NCI-H446 (cell line): ENCODE measurements around the gene KIF23.
"Not testable (repeated sequence)": the region's sequence is repeated elsewhere in the genome, so short reads cannot be mapped to it uniquely, and the experiment has no call there.

Experiments used
- DNase-seq, 2 experiments: peaks; one replicate each; lab custom pipeline; 2025; lab: John Stamatoyannopoulos, UW

KIF23 gene

GRCh38 chr15:69413822-69414700 lies at the start of gene KIF23:
Gene KIF23 (plus strand): TSS chr15:69414349. CDS start chr15:69414466, 117 bp downstream.
- peak; percentile 73 to 89 for DNase-seq

GRCh38 chr15:69367236-69367635 lies 46.9 kb upstream of the KIF23 start:
- DNase-seq = no peak

- DNase-seq = no peak
Observed at GRCh38 chr15:69369631-69370030, 44.5 kb upstream of the KIF23 start.

- no peak for DNase-seq
Observed at GRCh38 chr15:69373406-69373805, 40.7 kb upstream of the KIF23 start.

- no peak for DNase-seq
Observed at GRCh38 chr15:69375151-69375790, 38.9 kb upstream of the KIF23 start.

- no peak for DNase-seq
Observed at GRCh38 chr15:69377216-69377970, 36.8 kb upstream of the KIF23 start.

GRCh38 chr15:69380100-69380725 lies 33.9 kb upstream of the KIF23 start:
- DNase-seq = no peak

- DNase-seq = no peak
Observed at GRCh38 chr15:69380726-69381105, 33.4 kb upstream of the KIF23 start.

GRCh38 chr15:69382176-69382575 lies 32.0 kb upstream of the KIF23 start:
- not testable (repeated sequence) for DNase-seq

- not testable (repeated sequence) for DNase-seq
Observed at GRCh38 chr15:69384066-69384465, 30.1 kb upstream of the KIF23 start.

- no peak for DNase-seq
Observed at GRCh38 chr15:69384626-69385598, 29.2 kb upstream of the KIF23 start.

- DNase-seq = no peak
Observed at GRCh38 chr15:69385831-69386230, 28.3 kb upstream of the KIF23 start.

GRCh38 chr15:69386284-69386683 lies 27.9 kb upstream of the KIF23 start:
- DNase-seq = no peak

- no peak for DNase-seq
Observed at GRCh38 chr15:69388260-69388705, 25.9 kb upstream of the KIF23 start.

- DNase-seq = peak in 1 of 2 experiments; percentile 19
Observed at GRCh38 chr15:69389426-69389825, 24.7 kb upstream of the KIF23 start.

GRCh38 chr15:69390575-69390974 lies 23.6 kb upstream of the KIF23 start:
- no peak for DNase-seq

GRCh38 chr15:69391046-69391757 lies 22.9 kb upstream of the KIF23 start:
- no peak for DNase-seq

- no peak for DNase-seq
Observed at GRCh38 chr15:69392352-69392751, 21.8 kb upstream of the KIF23 start.

GRCh38 chr15:69393831-69394491 lies 20.2 kb upstream of the KIF23 start:
- DNase-seq = no peak
